Parathyroid adenoma (tissue), 2 donors: ENCODE measurements around the gene ZSWIM6.

Experiments
- H2AFZ ChIP-seq: fragments of 300-600 bp; sonication (generic); one replicate; pipeline ENCODE4 v1.7.0; 2017; ENCODE audit warnings: antibody characterized with exemption, mild to moderate bottlenecking
- H3K27ac ChIP-seq: fragments of 300-600 bp; sonication (generic); one replicate; pipeline ENCODE4 v1.7.0; 2017
- H3K27me3 ChIP-seq: fragments of 300-600 bp; sonication (generic); one replicate; pipeline ENCODE4 v1.7.0; 2017; ENCODE audit warnings: low read length; ENCODE audit not compliant: control insufficient read depth, insufficient read depth
- H3K36me3 ChIP-seq: fragments of 300-600 bp; sonication (generic); one replicate; pipeline ENCODE4 v1.7.0; 2017; ENCODE audit warnings: low read length; ENCODE audit not compliant: control insufficient read depth, insufficient read depth
- H3K4me1 ChIP-seq: fragments of 300-600 bp; sonication (generic); one replicate; pipeline ENCODE4 v1.7.0; 2017; ENCODE audit warnings: control low read depth
- H3K4me2 ChIP-seq: fragments of 300-600 bp; sonication (generic); one replicate; pipeline ENCODE4 v1.7.0; 2017; ENCODE audit warnings: low read length
- H3K4me3 ChIP-seq: fragments of 300-600 bp; sonication (generic); one replicate; pipeline ENCODE4 v1.7.0; 2017; ENCODE audit warnings: low read depth, low read length
- H3K79me2 ChIP-seq: fragments of 300-600 bp; sonication (generic); one replicate; pipeline ENCODE4 v1.7.0; 2017; ENCODE audit warnings: control low read depth
- H3K9ac ChIP-seq: fragments of 300-600 bp; sonication (generic); one replicate; pipeline ENCODE4 v1.7.0; 2017; ENCODE audit warnings: mild to moderate bottlenecking
- H3K9me3 ChIP-seq: fragments of 300-600 bp; sonication (generic); one replicate; pipeline ENCODE4 v1.7.0; 2017; ENCODE audit warnings: low read length; ENCODE audit not compliant: control insufficient read depth
- TF ChIP-seq, protein P1 (sequence below): fragments of 300-600 bp; sonication (generic); IDR thresholded peaks from one replicate; pipeline ENCODE4 v1.7.0; 2017; ENCODE audit warnings: antibody characterized with exemption, mild to moderate bottlenecking
- donor health status: primary hyperparathyroidism.

ZSWIM6 gene

DNA sequence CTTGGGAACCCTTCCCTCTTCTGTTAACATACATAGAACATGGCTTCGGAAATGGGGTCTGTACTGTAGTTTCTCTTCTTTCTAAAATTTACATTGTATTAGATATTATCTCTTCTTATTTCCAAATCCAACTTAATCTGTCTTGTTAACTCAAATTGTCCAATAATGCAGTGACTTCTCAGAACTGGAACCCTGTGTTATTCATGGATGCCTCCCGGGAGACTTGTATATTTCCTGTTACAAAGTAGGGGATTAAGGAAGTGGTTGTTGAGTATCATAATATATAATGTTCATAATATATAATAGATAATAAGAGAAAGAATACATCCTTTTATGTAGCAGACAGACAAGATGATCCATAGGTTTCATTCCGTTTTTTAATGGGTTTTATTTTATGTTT is 128.4 kb downstream of the ZSWIM6 start:
- H3K27me3 ChIP-seq = no peaks in the 10 kb centered on the region
- H3K9ac ChIP-seq = no peak overlapping the region
- no peak overlapping the region for H3K27ac ChIP-seq
- H3K36me3 ChIP-seq = no peaks in the 10 kb centered on the region
- peaks cover 3% of the 10 kb centered on the region for H3K4me1 ChIP-seq
- TF ChIP-seq, protein P1, sequence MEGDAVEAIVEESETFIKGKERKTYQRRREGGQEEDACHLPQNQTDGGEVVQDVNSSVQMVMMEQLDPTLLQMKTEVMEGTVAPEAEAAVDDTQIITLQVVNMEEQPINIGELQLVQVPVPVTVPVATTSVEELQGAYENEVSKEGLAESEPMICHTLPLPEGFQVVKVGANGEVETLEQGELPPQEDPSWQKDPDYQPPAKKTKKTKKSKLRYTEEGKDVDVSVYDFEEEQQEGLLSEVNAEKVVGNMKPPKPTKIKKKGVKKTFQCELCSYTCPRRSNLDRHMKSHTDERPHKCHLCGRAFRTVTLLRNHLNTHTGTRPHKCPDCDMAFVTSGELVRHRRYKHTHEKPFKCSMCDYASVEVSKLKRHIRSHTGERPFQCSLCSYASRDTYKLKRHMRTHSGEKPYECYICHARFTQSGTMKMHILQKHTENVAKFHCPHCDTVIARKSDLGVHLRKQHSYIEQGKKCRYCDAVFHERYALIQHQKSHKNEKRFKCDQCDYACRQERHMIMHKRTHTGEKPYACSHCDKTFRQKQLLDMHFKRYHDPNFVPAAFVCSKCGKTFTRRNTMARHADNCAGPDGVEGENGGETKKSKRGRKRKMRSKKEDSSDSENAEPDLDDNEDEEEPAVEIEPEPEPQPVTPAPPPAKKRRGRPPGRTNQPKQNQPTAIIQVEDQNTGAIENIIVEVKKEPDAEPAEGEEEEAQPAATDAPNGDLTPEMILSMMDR = no peak
- no peak overlapping the region for H2AFZ ChIP-seq
- no peaks in the 10 kb centered on the region for H3K9me3 ChIP-seq
- H3K4me2 ChIP-seq = no peak overlapping the region
- no peak overlapping the region for H3K4me3 ChIP-seq
- H3K79me2 ChIP-seq = peaks cover 49% of the 10 kb centered on the region

DNA sequence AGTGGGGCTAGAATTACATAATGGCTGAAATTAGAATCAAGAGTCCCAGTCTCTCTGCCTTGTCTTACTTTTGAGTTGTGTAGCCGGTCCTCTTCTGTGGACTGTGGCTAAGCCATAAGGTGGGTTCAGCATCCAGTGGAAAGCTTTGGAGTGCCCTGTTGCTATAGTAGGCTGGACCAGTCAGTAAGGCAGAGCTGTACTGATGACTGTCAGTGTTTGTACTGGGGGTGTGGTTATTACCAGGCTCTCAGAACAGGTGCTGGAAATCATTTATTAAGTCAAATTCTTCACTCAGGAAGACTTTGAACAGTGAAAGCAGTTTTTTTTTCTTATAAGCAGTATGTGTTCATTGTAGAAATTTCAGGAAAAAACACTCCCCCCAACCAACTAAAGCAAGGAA is 129.4 kb downstream of the ZSWIM6 start:
- no peak overlapping the region for H3K4me3 ChIP-seq
- H3K36me3 ChIP-seq = no peaks in the 10 kb centered on the region
- no peaks in the 10 kb centered on the region for H3K9me3 ChIP-seq
- H3K4me1 ChIP-seq = peaks cover 3% of the 10 kb centered on the region
- TF ChIP-seq, protein P1 = no peak
- H3K79me2 ChIP-seq = peaks cover 48% of the 10 kb centered on the region
- H3K27me3 ChIP-seq = no peaks in the 10 kb centered on the region
- H3K4me2 ChIP-seq = no peak overlapping the region
- H2AFZ ChIP-seq = no peak overlapping the region
- H3K27ac ChIP-seq = no peak overlapping the region
- H3K9ac ChIP-seq = no peak overlapping the region

DNA sequence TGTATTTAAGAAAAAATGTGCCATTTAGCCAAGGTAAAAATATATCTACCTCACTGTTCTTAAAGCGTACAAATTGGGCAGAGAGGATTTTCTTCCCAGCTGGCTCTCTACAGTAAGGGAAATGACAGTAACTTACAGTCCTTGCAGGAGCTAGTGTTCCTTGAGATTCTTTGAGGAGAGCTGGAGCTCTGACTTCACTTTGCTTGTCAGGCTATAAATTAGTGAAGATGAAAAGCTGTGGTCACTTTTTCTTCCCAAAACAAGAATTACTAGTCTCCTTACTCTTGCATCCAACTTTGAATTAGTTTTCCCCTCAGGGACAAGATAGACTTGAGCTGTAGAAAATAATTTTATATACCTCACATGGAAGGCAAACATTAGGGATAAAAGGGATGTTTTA is 129.9 kb downstream of the ZSWIM6 start:
- Histone ChIP-seq H3K9ac (no peak overlapping the region), H3K27ac (no peak overlapping the region), H3K4me3 (no peak overlapping the region), H3K4me2 (no peak overlapping the region), H3K79me2 (peaks cover 48% of the 10 kb centered on the region), H3K27me3 (no peaks in the 10 kb centered on the region), H2AFZ (no peak overlapping the region), H3K4me1 (peaks cover 3% of the 10 kb centered on the region), H3K36me3 (no peaks in the 10 kb centered on the region), H3K9me3 (no peaks in the 10 kb centered on the region)
- TF ChIP-seq, protein P1 = no peak

DNA sequence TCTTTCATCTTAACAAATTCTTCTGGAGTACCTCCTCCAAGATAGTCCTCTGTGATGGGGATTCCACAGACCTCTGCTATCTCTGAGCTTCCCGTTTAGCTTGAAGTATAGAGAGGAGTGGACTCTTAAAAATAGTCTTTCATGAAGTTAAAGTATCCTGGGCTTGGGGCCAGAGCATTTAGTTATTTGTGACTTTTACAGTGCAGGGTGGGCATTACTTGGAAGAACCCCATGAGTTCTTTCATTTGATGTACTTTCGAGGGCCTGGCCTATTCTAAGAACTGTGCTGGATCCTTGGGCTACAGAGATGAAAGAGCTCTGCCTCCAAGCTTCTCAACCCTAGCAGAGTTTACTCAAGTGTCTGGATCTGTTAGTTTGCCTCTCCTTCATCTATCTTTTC is 131.5 kb downstream of the ZSWIM6 start:
- H2AFZ ChIP-seq = no peak overlapping the region
- no peaks in the 10 kb centered on the region for H3K9me3 ChIP-seq
- H3K4me1 ChIP-seq = peaks cover 8% of the 10 kb centered on the region
- H3K27ac ChIP-seq = no peak overlapping the region
- H3K79me2 ChIP-seq = peaks cover 40% of the 10 kb centered on the region
- TF ChIP-seq, protein P1 = no peak
- no peak overlapping the region for H3K4me2 ChIP-seq
- no peaks in the 10 kb centered on the region for H3K27me3 ChIP-seq
- H3K4me3 ChIP-seq = no peak overlapping the region
- H3K9ac ChIP-seq = no peak overlapping the region
- no peaks in the 10 kb centered on the region for H3K36me3 ChIP-seq

DNA sequence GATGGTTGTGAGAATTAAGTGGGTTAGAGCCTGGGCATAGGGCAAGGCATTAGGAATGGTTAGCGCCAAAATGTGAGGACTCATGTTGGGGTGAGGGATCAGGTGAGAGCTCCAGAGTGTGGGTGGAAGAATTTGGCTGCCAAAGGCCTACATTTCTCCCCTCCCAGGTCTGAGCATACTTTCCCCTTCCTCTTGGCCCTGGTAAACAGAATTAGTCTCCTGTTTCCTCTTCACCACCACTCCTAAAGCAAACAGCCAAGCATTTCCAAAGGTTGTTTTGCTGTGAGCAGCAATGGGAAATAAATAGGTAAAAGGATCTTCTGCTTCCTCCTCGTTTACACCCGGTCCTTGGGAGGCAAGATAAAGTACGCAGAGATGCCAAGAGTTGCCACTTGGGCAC is 132.5 kb downstream of the ZSWIM6 start:
- Histone ChIP-seq H3K4me2 (no peak overlapping the region), H3K27me3 (no peaks in the 10 kb centered on the region), H3K9me3 (no peaks in the 10 kb centered on the region), H3K9ac (no peak overlapping the region), H2AFZ (no peak overlapping the region), H3K27ac (no peak overlapping the region), H3K36me3 (no peaks in the 10 kb centered on the region), H3K79me2 (peaks cover 43% of the 10 kb centered on the region), H3K4me3 (no peak overlapping the region), H3K4me1 (peaks cover 8% of the 10 kb centered on the region)
- TF ChIP-seq, protein P1 = no peak
